HL-60 (cell line): ENCODE data around the gene SLC22A4.

Source experiments
- DNase-seq, 2 experiments: peaks; one replicate each; pipeline ENCODE4 v3.0.0-alpha.2; 2010 to 2020; ENCODE audit warnings: low read depth in 1 of 2, low spot score in 1 of 2
- H3K27ac ChIP-seq: fragments of 250-450 bp; sonication (Bioruptor Pico); replicated peaks from 2 replicates; pipeline ENCODE4 v1.5.1; 2020; ENCODE audit warnings: mild to moderate bottlenecking, moderate library complexity
- H3K27me3 ChIP-seq: fragments of 250-450 bp; sonication (Bioruptor Pico); 2 replicates; pipeline ENCODE4 v1.5.1; 2021; ENCODE audit warnings: mild to moderate bottlenecking, moderate library complexity; ENCODE audit not compliant: insufficient read depth, poor library complexity, severe bottlenecking
- H3K4me3 ChIP-seq: replicated peaks from 2 replicates; pipeline ENCODE4 v1.5.1; 2011; ENCODE audit warnings: mild to moderate bottlenecking, control low read depth, low read length; ENCODE audit not compliant: insufficient read depth
- CTCF ChIP-seq: IDR thresholded peaks from one replicate; pipeline ENCODE4 v1.5.1; 2011; ENCODE audit warnings: low read length, control low read depth, inconsistent platforms; ENCODE audit not compliant: insufficient read depth
- GABPA ChIP-seq: IDR thresholded peaks from 2 replicates; pipeline ENCODE4 v1.6.1; 2012; ENCODE audit warnings: low read depth
- POLR2AphosphoS5 ChIP-seq: IDR thresholded peaks from 2 replicates; pipeline ENCODE4 v1.6.1; 2012; ENCODE audit warnings: low read depth
- REST ChIP-seq: IDR thresholded peaks from 2 replicates; pipeline ENCODE4 v1.6.1; 2012; ENCODE audit warnings: low read depth; ENCODE audit not compliant: insufficient replicate concordance
- SPI1 ChIP-seq: IDR thresholded peaks from 2 replicates; pipeline ENCODE4 v1.6.1; 2012; ENCODE audit warnings: low read depth, mild to moderate bottlenecking, borderline replicate concordance

The SLC22A4 gene

GRCh38 chr5:132300577-132301343 lies 6.6 kb downstream of the SLC22A4 start:
- H3K27me3 ChIP-seq, result no peaks in the 10 kb centered on the region
- no peak for TF ChIP-seq SPI1
- no peak for TF ChIP-seq POLR2AphosphoS5
- no peak for TF ChIP-seq CTCF
- TF ChIP-seq REST, result no peak
- TF ChIP-seq GABPA, result no peak
- no peak for DNase-seq
- 0 out of 2 replicates have a peak overlapping the region, but pooled peaks have one; percentile 9 for H3K27ac ChIP-seq
- H3K4me3 ChIP-seq, result no peak overlapping the region

- TF ChIP-seq CTCF (no peak), SPI1 (no peak), GABPA (no peak)
- Histone ChIP-seq H3K27ac (no peak overlapping the region; the same call in 1 of the 2 replicates), H3K27me3 (no peaks in the 10 kb centered on the region), H3K4me3 (no peak overlapping the region)
- no peak for DNase-seq
These were observed 7.4 kb downstream of the SLC22A4 start for GRCh38 chr5:132301344-132302271.

GRCh38 chr5:132302413-132302812 lies 8.2 kb downstream of the SLC22A4 start:
- Histone ChIP-seq H3K4me3 (no peak overlapping the region), H3K27me3 (no peaks in the 10 kb centered on the region), H3K27ac (no peak overlapping the region)
- TF ChIP-seq POLR2AphosphoS5 (no peak), SPI1 (no peak), REST (no peak), GABPA (no peak), CTCF (no peak)
- no peak for DNase-seq
